Mammary epithelial cell (primary cell): ENCODE results near the gene MAP7D3.

Experiments
- EZH2 ChIP-seq: IDR thresholded peaks from 2 replicates; pipeline ENCODE4 v1.6.1; 2012; ENCODE audit warnings: low read length, inconsistent platforms, borderline replicate concordance
- TF ChIP-seq, protein P1 (sequence below), 2 donors: IDR thresholded peaks in 1 of 2; conservative IDR thresholded peaks in 1 of 2; 2 replicates each; pipeline ENCODE4 v1.5.1; 2011 to 2012; ENCODE audit warnings: inconsistent platforms in 2 of 2, low read length in 2 of 2, mild to moderate bottlenecking in 2 of 2, control low read depth in 1 of 2, low read depth in 1 of 2; ENCODE audit not compliant: insufficient read depth in 1 of 2; ENCODE audit errors: extremely low read depth in 1 of 2

DNA sequence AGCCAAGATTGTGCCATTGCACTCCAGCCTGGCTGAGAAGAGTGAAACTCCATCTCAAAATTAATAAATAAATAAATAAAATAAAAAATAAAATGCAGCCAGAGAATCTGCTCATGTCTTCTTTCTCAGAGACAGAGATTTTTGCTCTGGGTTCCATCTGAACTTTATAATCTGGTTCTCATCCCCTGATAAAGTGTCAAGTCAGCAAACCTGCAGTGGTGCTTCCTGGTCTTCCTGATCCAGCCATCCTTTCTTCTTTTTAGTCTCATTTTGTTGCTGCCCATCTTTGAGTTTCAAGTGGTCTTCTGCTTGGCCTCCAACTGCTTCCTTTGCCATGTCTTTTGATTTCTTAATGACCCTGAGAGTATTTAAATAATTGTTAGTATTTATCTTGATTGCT lies 24.1 kb downstream of the MAP7D3 start:
- TF ChIP-seq EZH2, result no peak
- TF ChIP-seq, protein P1, sequence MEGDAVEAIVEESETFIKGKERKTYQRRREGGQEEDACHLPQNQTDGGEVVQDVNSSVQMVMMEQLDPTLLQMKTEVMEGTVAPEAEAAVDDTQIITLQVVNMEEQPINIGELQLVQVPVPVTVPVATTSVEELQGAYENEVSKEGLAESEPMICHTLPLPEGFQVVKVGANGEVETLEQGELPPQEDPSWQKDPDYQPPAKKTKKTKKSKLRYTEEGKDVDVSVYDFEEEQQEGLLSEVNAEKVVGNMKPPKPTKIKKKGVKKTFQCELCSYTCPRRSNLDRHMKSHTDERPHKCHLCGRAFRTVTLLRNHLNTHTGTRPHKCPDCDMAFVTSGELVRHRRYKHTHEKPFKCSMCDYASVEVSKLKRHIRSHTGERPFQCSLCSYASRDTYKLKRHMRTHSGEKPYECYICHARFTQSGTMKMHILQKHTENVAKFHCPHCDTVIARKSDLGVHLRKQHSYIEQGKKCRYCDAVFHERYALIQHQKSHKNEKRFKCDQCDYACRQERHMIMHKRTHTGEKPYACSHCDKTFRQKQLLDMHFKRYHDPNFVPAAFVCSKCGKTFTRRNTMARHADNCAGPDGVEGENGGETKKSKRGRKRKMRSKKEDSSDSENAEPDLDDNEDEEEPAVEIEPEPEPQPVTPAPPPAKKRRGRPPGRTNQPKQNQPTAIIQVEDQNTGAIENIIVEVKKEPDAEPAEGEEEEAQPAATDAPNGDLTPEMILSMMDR (conservative IDR thresholded peaks at IDR 0.05 in 1 of 2, IDR thresholded peaks at IDR 0.05 in 1 of 2; ENCODE audit: extremely low read depth in 1 of 2, insufficient read depth in 1 of 2, low read depth in 1 of 2, low read length in 2 of 2), result no peak
